Activated CD4-positive, alpha-beta T cell treated with anti-CD3 and anti-CD28 coated beads, Interleukin-2, amount 10 ng/mL, durations not matched to agents 24 days and 14 days (primary cell): ENCODE measurements around the gene KRTAP3-2. TPM values are rescaled to one million over a fixed set of nuclear protein-coding genes. Genes with fewer than 3 reads are reported as not detected.
"Not testable (repeated sequence)": the region's sequence is repeated elsewhere in the genome, so short reads cannot be mapped to it uniquely, and the experiment has no call there.

ENCODE experiments used
- DNase-seq: peaks from one replicate; pipeline ENCODE4 v3.0.0; 2022
- H3K27ac Mint-ChIP-seq: one replicate; pipeline ENCODE4 v1.8.0; 2022; ENCODE audit warnings: mild to moderate bottlenecking, mixed read lengths
- H3K27me3 Mint-ChIP-seq: one replicate; pipeline ENCODE4 v1.8.0; 2022; ENCODE audit warnings: mixed read lengths
- H3K36me3 Mint-ChIP-seq: one replicate; pipeline ENCODE4 v1.8.0; 2022; ENCODE audit warnings: low read depth, mild to moderate bottlenecking, mixed read lengths
- H3K4me1 Mint-ChIP-seq: one replicate; pipeline ENCODE4 v1.8.0; 2021; ENCODE audit warnings: mixed read lengths
- H3K4me3 Mint-ChIP-seq: one replicate; pipeline ENCODE4 v1.8.0; 2022; ENCODE audit warnings: mild to moderate bottlenecking, moderate library complexity, mixed read lengths
- H3K9me3 Mint-ChIP-seq: one replicate; pipeline ENCODE4 v1.8.0; 2021; ENCODE audit warnings: mixed read lengths
- intact Hi-C: fragments of 100-400 bp; cut with micrococcal nuclease; formaldehyde crosslinking; loops from one replicate; pipeline ENCODE4 v1.15.1; 2023
- total RNA-seq: library from RNA; stranded (reverse); gene quantifications from 2 replicates; pipeline ENCODE4 v1.2.3, GENCODE V29; 2022

The KRTAP3-2 gene
- total RNA-seq: not detected in 2 replicates

DNA sequence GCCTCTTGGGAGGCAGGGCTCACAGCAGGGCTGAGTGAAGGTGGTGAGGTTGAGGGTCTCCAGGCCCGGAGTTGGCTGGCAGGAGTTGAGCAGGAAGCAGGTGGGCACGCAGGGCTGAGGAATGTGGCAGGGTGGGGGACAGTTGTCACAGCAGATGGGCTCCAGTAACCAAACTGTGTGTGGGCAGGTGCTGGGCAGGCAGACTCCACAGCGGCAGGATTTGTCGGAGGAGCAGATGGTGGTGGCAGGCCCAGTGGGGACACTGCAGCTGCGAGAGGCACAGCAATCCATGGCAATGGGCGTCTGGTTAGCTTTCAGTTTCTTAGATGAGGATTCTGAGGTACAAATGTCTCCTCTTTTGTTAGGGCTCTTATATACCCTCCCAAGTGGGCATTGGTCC, at the start of gene KRTAP3-2:
Gene KRTAP3-2, minus strand, starts transcription at position 344 of the 400 bp plus-strand sequence. Its CDS starts 53 bp downstream, at position 291.
- H3K36me3 Mint-ChIP-seq, H3K4me1 Mint-ChIP-seq, intact Hi-C loops, H3K9me3 Mint-ChIP-seq, H3K4me3 Mint-ChIP-seq, DNase-seq, H3K27ac Mint-ChIP-seq: not testable (repeated sequence)
- peaks cover 24% of the 10 kb centered on the region for H3K27me3 Mint-ChIP-seq

DNA sequence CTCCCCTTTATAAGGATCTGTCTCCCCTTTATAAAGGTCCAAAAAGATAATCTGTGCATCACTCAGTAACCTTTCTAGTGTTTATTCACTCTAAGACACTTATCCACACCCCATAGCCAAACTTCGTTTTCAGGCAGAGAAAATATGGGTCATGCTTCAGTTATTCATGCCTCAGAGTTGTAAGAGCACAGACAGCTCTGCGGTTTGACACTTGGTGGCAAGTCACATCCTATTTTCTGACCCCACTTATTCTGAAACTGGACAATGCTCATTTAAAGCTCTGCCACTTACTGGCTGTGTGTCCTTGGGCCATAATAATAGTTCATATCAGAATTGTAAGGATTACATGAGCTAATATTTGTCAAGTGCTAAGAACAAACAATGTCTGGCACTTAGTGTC, 49.4 kb upstream of the KRTAP3-2 start:
- DNase-seq: no peak

DNA sequence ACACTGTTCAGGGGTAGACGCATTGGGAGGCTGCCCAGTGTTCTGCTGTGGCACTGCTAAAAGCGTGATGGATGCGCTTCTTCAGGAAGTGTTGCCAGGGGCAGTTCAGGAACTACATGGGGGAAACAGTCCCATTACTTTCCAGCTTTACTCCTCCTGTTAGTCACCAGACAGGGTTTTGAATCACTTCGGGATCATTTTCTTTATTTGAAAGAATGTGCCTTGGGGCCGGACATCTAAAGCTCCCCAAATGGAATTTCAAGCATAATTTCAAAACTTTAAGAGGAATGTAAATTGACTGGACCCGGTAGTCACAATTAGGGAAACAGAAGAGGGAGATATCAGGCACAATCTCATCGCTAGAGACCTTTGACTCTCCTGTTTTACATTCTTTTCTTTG, 48.7 kb upstream of the KRTAP3-2 start:
- Mint-ChIP-seq H3K4me3 (no peak overlapping the region), H3K27me3 (peaks cover 23% of the 10 kb centered on the region), H3K4me1 (no peaks in the 10 kb centered on the region), H3K9me3 (no peaks in the 10 kb centered on the region), H3K27ac (no peak overlapping the region), H3K36me3 (no peaks in the 10 kb centered on the region)
- intact Hi-C loops: no loop called here
- no peak for DNase-seq

More for the DNA sequence above, 49.4 kb upstream of the KRTAP3-2 start:
- Mint-ChIP-seq H3K36me3 (no peaks in the 10 kb centered on the region), H3K4me1 (no peaks in the 10 kb centered on the region), H3K27me3 (peaks cover 25% of the 10 kb centered on the region), H3K9me3 (no peaks in the 10 kb centered on the region), H3K27ac (no peak overlapping the region), H3K4me3 (no peak overlapping the region)
- intact Hi-C loops: no loop called here

DNA sequence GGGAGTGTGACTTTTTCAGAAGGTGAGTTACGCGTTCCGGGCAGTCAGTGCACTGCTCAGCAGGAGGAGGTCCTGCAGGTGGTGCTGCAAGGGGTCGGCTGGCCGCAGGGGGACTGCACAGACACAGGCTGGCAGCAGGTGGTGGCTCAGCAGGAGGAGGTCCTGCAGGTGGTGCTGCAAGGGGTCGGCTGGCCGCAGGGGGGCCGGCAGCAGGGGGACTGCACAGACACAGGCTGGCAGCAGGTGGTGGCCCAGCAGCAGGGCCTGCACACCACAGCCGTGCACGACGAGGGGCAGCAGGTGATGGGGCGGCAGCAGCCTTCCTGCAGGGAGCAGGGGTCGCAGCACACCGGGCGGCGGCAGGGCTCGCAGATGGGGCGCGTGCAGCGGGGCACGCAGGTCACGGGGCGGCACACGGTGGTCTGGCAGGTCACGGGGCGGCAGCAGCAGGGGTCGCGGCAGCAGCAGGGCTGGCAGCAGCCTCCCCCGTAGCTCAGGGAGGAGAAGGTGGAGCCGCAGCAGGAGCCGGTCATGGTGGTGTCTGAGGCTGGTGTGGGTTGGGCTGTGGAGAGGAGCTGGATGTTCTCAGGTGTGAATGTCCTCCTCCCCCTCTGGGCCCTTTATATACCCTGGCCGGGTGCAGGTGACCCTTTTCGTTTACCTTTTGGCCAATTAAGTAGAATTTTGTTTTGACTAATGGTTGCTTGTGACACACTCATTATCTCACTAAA, 47.2 kb upstream of the KRTAP3-2 start, which contains the start of gene KRTAP2-1:
Gene KRTAP2-1, minus strand, starts transcription at position 582 of the 731 bp plus-strand sequence. Its CDS starts 49 bp downstream, at position 533.
- H3K4me1 Mint-ChIP-seq, H3K4me3 Mint-ChIP-seq, DNase-seq, H3K9me3 Mint-ChIP-seq, H3K36me3 Mint-ChIP-seq, intact Hi-C loops, H3K27ac Mint-ChIP-seq: not testable (repeated sequence)
- H3K27me3 Mint-ChIP-seq: peaks cover 19% of the 10 kb centered on the region

DNA sequence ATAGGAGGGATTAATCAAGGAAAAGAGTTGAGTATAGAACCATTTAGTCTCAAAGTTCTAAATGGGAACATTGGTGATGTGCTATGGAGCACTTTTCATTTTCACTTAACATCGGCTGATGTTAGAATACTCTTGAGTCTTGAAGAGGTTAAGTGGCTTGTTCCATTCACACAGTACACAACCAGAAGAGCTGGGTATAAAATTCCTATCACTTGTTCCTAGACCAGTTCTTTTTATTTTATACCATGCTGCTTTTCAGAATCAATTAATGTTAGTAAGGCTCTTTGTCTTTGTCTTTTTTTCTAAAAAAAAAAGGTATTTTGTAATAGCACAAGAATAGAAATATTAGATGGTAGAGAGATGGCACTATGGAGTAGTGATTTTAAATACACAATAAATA, 43.2 kb upstream of the KRTAP3-2 start:
- H3K27ac Mint-ChIP-seq: no peak overlapping the region
- intact Hi-C loops: no loop called here
- peaks cover 13% of the 10 kb centered on the region for H3K27me3 Mint-ChIP-seq
- H3K4me1 Mint-ChIP-seq: no peaks in the 10 kb centered on the region
- no peaks in the 10 kb centered on the region for H3K36me3 Mint-ChIP-seq
- no peak for DNase-seq
- H3K4me3 Mint-ChIP-seq: no peak overlapping the region
- no peaks in the 10 kb centered on the region for H3K9me3 Mint-ChIP-seq

DNA sequence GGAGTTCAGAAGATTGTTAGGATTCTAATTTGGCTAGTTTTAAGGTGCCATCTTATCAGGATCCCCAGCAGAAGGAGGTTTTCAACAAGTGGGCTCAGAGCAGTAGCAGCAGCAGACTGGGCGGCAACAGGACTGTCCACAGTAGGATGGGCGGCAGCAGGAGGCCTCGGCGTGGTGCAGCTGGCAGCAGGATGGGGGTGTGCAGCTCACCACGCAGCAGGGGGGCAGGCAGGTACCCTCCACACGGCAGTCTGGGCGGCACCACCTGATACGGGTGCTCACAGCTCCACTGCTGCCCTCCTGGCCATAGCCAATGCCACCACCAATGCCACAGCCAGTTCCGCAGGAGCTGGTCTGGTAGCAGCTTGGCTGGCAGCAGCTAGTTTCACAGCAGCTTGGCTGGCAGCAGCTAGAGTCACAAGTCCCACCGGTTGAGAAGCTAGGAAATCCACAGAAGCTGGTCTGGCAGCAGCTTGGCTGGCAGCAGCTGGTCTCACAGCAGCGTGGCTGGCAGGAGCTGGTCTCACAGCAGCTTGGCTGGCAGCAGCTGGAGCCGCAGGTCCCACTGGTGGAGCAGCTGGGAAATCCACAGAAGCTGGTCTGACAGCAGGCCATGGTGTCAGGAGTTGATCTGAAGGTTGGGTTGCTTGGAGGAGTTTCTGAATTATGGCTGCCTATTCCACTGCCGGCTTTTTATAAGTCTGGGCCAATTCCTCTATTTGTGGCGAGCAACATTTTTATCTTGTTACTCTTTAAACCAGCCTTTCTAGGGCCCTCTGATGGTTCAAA, 41.3 kb upstream of the KRTAP3-2 start, which contains the start of gene KRTAP1-1:
Gene KRTAP1-1, minus strand, starts transcription at position 668 of the 789 bp plus-strand sequence. Its CDS starts 53 bp downstream, at position 615.
- H3K27ac Mint-ChIP-seq, DNase-seq, H3K36me3 Mint-ChIP-seq, H3K27me3 Mint-ChIP-seq, H3K4me1 Mint-ChIP-seq, H3K4me3 Mint-ChIP-seq, intact Hi-C loops, H3K9me3 Mint-ChIP-seq: not testable (repeated sequence)

DNA sequence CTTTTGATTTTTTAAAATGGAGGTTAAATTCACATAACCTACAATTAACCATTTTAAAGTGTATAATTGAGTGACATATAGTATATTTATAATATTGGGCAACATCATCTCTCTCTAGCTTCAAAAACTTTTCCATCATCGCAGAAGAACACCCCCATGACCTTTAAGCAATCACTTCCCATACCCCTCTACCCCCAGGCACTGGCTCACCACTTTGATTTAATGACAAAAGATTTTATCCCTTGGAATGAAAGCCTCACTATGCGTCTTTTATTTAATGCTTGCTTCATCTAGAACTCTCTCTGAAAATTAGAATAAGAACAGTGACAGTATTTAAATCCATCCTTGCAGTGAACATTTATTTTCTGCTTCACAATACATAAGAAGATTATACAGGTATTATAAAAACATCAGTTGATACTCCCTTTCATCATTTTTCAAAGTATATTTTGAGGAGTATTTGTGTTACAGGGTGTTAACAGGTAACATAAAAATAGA, 38.2 kb upstream of the KRTAP3-2 start:
- intact Hi-C loops: no loop called here
- Mint-ChIP-seq H3K4me1 (no peaks in the 10 kb centered on the region), H3K4me3 (no peak overlapping the region), H3K36me3 (no peaks in the 10 kb centered on the region), H3K9me3 (no peaks in the 10 kb centered on the region), H3K27me3 (peaks cover 10% of the 10 kb centered on the region), H3K27ac (no peak overlapping the region)
- DNase-seq: no peak

DNA sequence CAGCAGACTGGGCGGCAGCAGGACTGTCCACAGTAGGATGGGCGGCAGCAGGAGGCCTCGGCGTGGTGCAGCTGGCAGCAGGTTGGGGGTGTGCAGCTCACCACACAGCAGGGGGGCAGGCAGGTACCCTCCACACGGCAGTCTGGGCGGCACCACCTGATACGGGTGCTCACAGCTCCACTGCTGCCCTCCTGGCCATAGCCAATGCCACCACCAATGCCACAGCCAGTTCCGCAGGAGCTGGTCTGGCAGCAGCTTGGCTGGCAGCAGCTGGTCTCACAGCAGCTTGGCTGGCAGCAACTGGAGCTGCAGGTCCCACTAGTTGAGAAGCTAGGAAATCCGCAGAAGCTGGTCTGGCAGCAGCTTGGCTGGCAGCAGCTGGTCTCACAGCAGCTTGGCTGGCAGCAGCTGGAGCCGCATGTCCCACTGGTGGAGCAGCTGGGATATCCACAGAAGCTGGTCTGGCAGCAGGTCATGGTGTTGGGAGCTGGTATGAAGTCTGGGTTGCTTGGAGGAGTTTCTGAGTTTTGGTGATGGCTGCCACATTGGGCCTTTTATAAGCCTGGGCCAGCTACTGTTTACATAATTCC, 34.7 kb upstream of the KRTAP3-2 start, which contains the start of gene KRTAP1-3:
Gene KRTAP1-3, minus strand, starts transcription at position 529 of the 590 bp plus-strand sequence. Its CDS starts 53 bp downstream, at position 476.
- H3K27ac Mint-ChIP-seq, intact Hi-C loops, H3K36me3 Mint-ChIP-seq, H3K4me1 Mint-ChIP-seq, H3K9me3 Mint-ChIP-seq, DNase-seq, H3K4me3 Mint-ChIP-seq: not testable (repeated sequence)
- peaks cover 18% of the 10 kb centered on the region for H3K27me3 Mint-ChIP-seq

DNA sequence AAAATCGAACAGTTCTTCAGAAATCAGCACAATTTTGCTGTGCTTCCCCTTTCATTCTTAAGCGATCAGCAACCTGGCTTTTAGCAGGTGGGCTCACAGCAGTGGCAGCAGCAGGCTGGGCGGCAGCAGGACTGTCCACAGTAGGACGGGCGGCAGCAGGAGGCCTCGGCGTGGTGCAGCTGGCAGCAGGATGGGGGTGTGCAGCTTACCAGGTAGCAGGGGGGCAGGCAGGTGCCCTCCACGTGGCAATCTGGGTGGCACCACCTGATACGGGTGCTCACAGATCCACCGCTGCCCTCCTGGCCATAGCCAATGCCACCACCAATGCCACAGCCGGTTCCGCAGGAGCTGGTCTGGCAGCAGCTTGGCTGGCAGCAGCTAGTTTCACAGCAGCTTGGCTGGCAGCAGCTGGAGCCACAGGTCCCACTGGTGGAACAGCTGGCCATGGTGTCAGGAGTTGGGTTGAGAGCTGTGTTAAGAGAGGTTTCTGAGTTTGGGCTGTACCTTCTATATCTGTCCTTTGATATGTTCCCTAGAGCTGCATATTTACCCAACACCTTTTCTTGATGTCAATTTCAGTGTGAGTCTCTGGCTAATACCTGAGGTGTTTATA, 30.0 kb upstream of the KRTAP3-2 start, which contains the start of gene KRTAP1-4:
Gene KRTAP1-4, minus strand, starts transcription at position 563 of the 613 bp plus-strand sequence. Its CDS starts 117 bp downstream, at position 446.
- no peak within 1 kb of the TSS for H3K27ac Mint-ChIP-seq
- H3K9me3 Mint-ChIP-seq: no peaks in the 10 kb centered on the region
- DNase-seq: no peak
- H3K4me1 Mint-ChIP-seq: no peaks in the 10 kb centered on the region
- H3K4me3 Mint-ChIP-seq: no peak within 1 kb of the TSS
- peaks cover 20% of the 10 kb centered on the region for H3K27me3 Mint-ChIP-seq
- no peaks in the 10 kb centered on the region for H3K36me3 Mint-ChIP-seq
- intact Hi-C loops: no loop called here

DNA sequence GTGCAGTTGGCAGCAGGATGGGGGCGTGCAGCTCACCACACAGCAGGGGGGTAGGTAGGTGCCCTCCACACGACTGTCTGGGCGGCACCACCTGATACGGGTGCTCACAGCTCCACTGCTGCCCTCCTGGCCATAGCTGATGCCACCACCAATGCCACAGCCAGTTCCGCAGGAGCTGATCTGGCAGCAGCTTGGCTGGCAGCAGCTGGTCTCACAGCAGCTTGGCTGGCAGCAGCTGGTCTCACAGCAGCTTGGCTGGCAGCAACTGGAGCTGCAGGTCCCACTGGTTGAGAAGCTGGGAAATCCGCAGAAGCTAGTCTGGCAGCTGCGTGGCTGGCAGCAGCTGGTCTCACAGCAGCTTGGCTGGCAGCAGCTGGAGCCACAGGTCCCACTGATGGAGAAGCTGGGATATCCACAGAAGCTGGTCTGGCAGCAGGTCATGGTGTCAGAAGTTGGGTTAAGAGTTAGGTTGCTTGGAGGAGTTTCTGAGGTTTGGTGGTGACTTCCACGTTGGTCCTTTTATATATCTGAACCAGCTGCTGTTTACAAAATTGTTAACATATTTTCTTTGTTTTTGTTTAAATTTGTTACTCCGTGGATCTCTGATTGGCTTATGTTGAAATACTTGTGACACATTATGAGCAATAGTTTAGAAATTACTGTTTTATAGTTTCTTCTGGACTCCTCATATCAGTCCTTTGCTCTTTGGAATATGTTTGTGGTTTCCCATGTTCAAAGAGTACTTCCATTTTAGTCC, 27.2 kb upstream of the KRTAP3-2 start, which contains the start of gene KRTAP1-5:
Gene KRTAP1-5, minus strand, starts transcription at position 494 of the 757 bp plus-strand sequence. Its CDS starts 53 bp downstream, at position 441.
- H3K27me3 Mint-ChIP-seq: peaks cover 20% of the 10 kb centered on the region
- no peaks in the 10 kb centered on the region for H3K4me1 Mint-ChIP-seq
- H3K9me3 Mint-ChIP-seq: no peaks in the 10 kb centered on the region
- H3K36me3 Mint-ChIP-seq: no peaks in the 10 kb centered on the region
- no peak within 1 kb of the TSS for H3K27ac Mint-ChIP-seq
- DNase-seq: no peak
- H3K4me3 Mint-ChIP-seq: no peak within 1 kb of the TSS
- intact Hi-C loops: no loop called here

DNA sequence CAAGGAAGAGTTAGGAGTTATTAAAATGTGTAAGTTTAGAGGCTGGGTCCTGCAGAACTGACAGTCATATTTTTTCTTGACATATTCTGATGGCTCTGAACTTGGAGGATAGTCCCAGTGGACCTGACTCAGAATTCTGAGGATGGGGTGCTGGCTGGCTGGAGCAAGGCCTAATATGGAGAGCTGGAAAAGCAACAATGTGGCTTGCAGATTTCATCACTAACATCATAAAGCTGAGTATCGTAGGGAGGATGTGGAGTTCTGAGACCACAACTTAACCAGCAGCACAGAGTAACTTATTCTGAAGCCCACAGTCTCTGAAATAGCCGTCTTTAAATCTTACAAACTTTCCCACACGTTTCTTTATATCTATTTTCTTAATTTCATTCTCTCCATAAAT, 25.0 kb upstream of the KRTAP3-2 start:
- H3K36me3 Mint-ChIP-seq: no peaks in the 10 kb centered on the region
- intact Hi-C loops: no loop called here
- no peak for DNase-seq
- no peaks in the 10 kb centered on the region for H3K4me1 Mint-ChIP-seq
- H3K27me3 Mint-ChIP-seq: peaks cover 10% of the 10 kb centered on the region
- no peak overlapping the region for H3K4me3 Mint-ChIP-seq
- H3K9me3 Mint-ChIP-seq: no peaks in the 10 kb centered on the region
- no peak overlapping the region for H3K27ac Mint-ChIP-seq

DNA sequence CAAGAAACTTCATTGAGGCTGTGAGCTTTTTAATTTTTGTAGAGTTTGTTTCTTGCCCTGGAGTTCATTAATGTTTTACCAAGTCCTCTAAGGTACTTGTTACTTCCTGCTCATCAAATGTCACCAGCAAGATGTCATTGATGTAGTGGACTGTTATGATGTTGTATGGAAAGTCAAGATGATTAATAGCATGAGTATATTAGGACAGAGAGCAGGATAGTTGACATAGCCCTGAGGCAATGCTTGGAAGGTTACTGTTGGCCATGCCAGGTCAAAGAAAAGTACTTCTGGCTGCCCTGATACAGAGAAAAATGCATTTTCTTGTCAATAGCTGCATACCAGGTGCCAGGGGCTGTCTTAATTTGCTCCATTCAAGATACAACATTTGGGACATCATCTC, 20.6 kb upstream of the KRTAP3-2 start:
- H3K9me3 Mint-ChIP-seq: no peaks in the 10 kb centered on the region
- no peaks in the 10 kb centered on the region for H3K4me1 Mint-ChIP-seq
- intact Hi-C loops: no loop called here
- peaks cover 10% of the 10 kb centered on the region for H3K27me3 Mint-ChIP-seq
- DNase-seq: no peak
- no peak overlapping the region for H3K27ac Mint-ChIP-seq
- H3K4me3 Mint-ChIP-seq: no peak overlapping the region
- no peaks in the 10 kb centered on the region for H3K36me3 Mint-ChIP-seq

DNA sequence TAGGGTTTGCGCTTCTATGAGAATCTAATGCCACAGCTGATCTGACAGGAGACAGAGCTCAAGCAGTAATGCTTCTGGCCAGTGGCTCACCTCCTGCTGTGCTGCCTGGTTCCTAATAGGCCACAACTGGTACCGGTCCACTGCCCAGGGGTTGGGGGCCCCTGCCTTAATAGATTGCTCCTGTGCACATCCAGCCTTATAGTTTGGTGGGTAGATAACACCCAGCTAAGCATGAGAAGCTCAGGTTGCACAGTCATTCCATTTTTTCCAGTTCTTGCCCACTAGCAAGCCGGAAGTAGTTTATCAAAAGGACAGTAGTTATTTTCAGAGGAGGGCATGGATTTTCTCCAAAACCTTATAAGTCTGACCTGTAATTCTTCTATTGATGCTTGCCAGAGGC, 19.7 kb upstream of the KRTAP3-2 start:
- Mint-ChIP-seq H3K4me3 (no peak overlapping the region), H3K27me3 (peaks cover 9% of the 10 kb centered on the region), H3K9me3 (no peaks in the 10 kb centered on the region), H3K4me1 (no peaks in the 10 kb centered on the region), H3K36me3 (no peaks in the 10 kb centered on the region), H3K27ac (no peak overlapping the region)
- DNase-seq: no peak
- intact Hi-C loops: no loop called here
